ENCODE measurements around the gene NUP62. TPM values are rescaled to one million over a fixed set of nuclear protein-coding genes. Genes with fewer than 3 reads are reported as not detected.

Gene NUP62
- total RNA-seq, 6 experiments from 2014 or later = 9.3 to 55.5 (median 32.6) TPM

DNA sequence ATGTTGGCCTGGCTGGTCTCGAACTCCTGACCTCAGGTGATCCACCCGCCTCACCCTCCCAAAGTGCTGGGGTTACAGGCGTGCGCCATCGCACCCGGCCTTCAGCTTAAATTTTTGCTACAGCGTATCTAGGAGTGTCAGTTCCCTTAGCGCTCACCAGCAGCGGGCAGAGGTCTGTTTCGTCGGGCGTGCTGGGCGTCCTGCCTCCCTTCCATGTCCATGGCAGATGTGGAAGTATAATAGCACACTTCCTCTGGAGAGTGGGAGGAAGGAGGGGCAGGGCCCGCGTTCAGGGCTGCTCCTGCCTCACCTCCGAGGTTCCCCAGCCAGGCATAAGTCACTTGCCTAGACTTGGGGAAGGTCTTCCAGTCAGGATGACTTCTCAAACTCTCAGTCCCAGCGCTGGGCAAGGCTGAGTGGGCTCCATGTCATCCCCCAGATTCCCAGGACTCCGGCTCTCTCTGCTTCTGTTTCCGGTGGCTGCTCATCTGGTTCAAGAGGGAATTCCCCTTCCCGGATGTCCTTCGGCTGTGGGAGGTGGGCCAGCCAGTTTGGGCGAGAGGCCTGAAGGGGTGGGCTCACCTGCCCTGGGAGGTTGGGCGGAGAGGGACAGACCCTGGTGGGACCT, 42.2 kb downstream of the NUP62 start:
- peaks cover 3 to 39% (median 22%) of the 10 kb centered on the region in 4 donors for H3K36me3 ChIP-seq

DNA sequence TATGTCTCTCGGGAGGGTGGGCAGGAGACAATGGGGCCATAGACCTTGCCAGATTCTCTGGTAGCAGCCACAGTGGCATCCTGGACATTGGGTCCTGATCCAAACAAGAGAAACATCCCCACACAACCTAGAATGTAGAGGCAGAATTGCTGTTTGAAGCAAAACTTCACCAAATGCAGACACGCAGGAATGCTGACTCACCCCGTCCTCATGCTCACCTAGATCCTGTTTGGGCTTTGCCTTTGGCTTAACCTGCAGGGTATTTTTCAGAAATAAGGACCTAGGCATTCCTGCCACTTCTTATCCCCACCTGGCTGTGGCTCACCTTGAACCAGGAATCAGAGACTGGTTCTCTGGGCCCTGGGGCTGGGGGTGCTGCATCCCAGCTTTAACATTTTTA, 44.5 kb downstream of the NUP62 start:
- TF ChIP-seq, protein P1, sequence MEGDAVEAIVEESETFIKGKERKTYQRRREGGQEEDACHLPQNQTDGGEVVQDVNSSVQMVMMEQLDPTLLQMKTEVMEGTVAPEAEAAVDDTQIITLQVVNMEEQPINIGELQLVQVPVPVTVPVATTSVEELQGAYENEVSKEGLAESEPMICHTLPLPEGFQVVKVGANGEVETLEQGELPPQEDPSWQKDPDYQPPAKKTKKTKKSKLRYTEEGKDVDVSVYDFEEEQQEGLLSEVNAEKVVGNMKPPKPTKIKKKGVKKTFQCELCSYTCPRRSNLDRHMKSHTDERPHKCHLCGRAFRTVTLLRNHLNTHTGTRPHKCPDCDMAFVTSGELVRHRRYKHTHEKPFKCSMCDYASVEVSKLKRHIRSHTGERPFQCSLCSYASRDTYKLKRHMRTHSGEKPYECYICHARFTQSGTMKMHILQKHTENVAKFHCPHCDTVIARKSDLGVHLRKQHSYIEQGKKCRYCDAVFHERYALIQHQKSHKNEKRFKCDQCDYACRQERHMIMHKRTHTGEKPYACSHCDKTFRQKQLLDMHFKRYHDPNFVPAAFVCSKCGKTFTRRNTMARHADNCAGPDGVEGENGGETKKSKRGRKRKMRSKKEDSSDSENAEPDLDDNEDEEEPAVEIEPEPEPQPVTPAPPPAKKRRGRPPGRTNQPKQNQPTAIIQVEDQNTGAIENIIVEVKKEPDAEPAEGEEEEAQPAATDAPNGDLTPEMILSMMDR (IDR thresholded peaks at IDR 0.05) = no peak
- TF ChIP-seq POLR2A (IDR thresholded peaks at IDR 0.05) = no peak
- Histone ChIP-seq H3K4me3 (no peak overlapping the region), H3K27ac (no peak overlapping the region), H3K4me1 (no peaks in the 10 kb centered on the region), H3K36me3 (peaks cover 3 to 60% (median 34%) of the 10 kb centered on the region in 4 donors), H3K27me3 (no peaks in the 10 kb centered on the region), H3K9me3 (no peaks in the 10 kb centered on the region)
- DNase-seq (no peak), ATAC-seq (no peak)
- intact Hi-C loops (cut with DNase I) = no loop called here
- WGBS (ENCODE audit: insufficient coverage, low coverage, low lambda C conversion rate, missing lambda C conversion rate) = 80% methylated on average over 1 of the region's 3 CpGs

More for the DNA sequence above, 42.2 kb downstream of the NUP62 start:
- Histone ChIP-seq H3K27ac (no peak overlapping the region), H3K4me3 (no peak overlapping the region), H3K4me1 (peaks cover 0 to 7% (median 0%) of the 10 kb centered on the region in 4 donors), H3K27me3 (no peaks in the 10 kb centered on the region), H3K9me3 (no peaks in the 10 kb centered on the region)
- DNase-seq = peak in 1 of 3 donors; percentile 44
- intact Hi-C loops (cut with DNase I) = no loop called here
- TF ChIP-seq POLR2A (IDR thresholded peaks at IDR 0.05) = no peak
- TF ChIP-seq, protein P1 (IDR thresholded peaks at IDR 0.05) = no peak
- ATAC-seq = peak in 1 of 4 donors; percentile 29
- 55% methylated on average over 9 of the region's 23 CpGs for WGBS (ENCODE audit: insufficient coverage, low coverage, low lambda C conversion rate, missing lambda C conversion rate)

- intact Hi-C loops (cut with DNase I) = no loop called here
- H3K9me3 ChIP-seq = no peaks in the 10 kb centered on the region
- no peaks in the 10 kb centered on the region for H3K4me1 ChIP-seq
- H3K27me3 ChIP-seq = no peaks in the 10 kb centered on the region
- H3K4me3 ChIP-seq = no peak overlapping the region
- H3K27ac ChIP-seq = no peak overlapping the region
- no CpG with 5 or more reads among the region's 18 CpGs for WGBS (ENCODE audit: insufficient coverage, low coverage, low lambda C conversion rate, missing lambda C conversion rate)
- ATAC-seq (no peak), DNase-seq (peak in 2 of 3 donors; percentile 31 to 53)
- H3K36me3 ChIP-seq = peaks cover 3 to 67% (median 34%) of the 10 kb centered on the region in 4 donors
- no peak for TF ChIP-seq POLR2A (IDR thresholded peaks at IDR 0.05)
- TF ChIP-seq, protein P1 (IDR thresholded peaks at IDR 0.05) = no peak
Observed at GRCh38 chr19:49884109-49884508, 45.2 kb downstream of the NUP62 start.

DNA sequence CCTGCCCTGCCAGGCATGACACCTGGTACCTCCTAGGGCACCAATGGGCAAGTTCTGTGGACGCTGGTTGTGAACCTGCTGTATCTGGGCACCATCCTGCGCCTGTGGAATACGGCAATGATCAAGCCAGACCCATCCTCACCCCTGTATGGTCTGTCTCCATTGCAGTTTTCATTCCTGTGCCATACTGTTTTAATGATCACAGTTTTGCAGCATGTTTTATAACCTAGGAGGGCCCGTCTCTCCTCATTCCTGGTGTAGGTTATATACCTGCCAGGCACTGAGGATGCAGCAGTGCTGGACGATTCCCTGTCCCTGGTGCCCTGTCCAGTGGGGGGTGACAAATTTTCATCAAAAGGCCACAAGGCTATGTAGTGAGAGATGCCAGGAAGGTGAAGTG, 46.2 kb downstream of the NUP62 start:
- DNase-seq (no peak), ATAC-seq (no peak)
- Histone ChIP-seq H3K4me3 (no peak overlapping the region), H3K4me1 (peaks cover 0 to 7% (median 3%) of the 10 kb centered on the region in 4 donors), H3K27ac (no peak overlapping the region), H3K9me3 (no peaks in the 10 kb centered on the region), H3K36me3 (peaks cover 3 to 68% (median 34%) of the 10 kb centered on the region in 4 donors), H3K27me3 (no peaks in the 10 kb centered on the region)
- 96% methylated on average over 3 of the region's 5 CpGs for WGBS (ENCODE audit: insufficient coverage, low coverage, low lambda C conversion rate, missing lambda C conversion rate)
- TF ChIP-seq, protein P1 (IDR thresholded peaks at IDR 0.05) = no peak
- no peak for TF ChIP-seq POLR2A (IDR thresholded peaks at IDR 0.05)
- intact Hi-C loops (cut with DNase I) = no loop called here

Measured in right lobe of liver (tissue), 6 donors.